Cardiac muscle cell (in vitro differentiated cells and primary cell): ENCODE data around the gene NDST4. TPM values are rescaled to one million over a fixed set of nuclear protein-coding genes. Genes with fewer than 3 reads are reported as not detected.

ENCODE experiments used
- DNase-seq, 2 donors: peaks; one replicate each; pipeline versions ENCODE4 v3.0.0 to v3.0.0-alpha.2; 2010 to 2017; ENCODE audit warnings: low read depth in 1 of 2, low spot score in 1 of 2
- H3K27ac ChIP-seq: fragments of 200-600 bp; sonication (generic); 2 replicates; pipeline ENCODE4 v1.5.1; 2016
- H3K27me3 ChIP-seq: fragments of 200-600 bp; sonication (generic); 2 replicates; pipeline ENCODE4 v1.6.0; 2016; ENCODE audit warnings: control low read depth
- H3K36me3 ChIP-seq: fragments of 200-600 bp; sonication (generic); 2 replicates; pipeline ENCODE4 v1.5.1; 2016; ENCODE audit warnings: control low read depth
- H3K4me1 ChIP-seq: fragments of 200-600 bp; sonication (generic); 2 replicates; pipeline ENCODE4 v1.8.1; 2017; ENCODE audit warnings: low read depth, mild to moderate bottlenecking, mixed run types
- H3K4me3 ChIP-seq: fragments of 200-600 bp; sonication (generic); 2 replicates; pipeline ENCODE4 v1.5.1; 2016; ENCODE audit warnings: mild to moderate bottlenecking
- H3K9me3 ChIP-seq: fragments of 200-600 bp; sonication (generic); 2 replicates; pipeline ENCODE4 v1.5.1; 2017; ENCODE audit warnings: low read depth, mild to moderate bottlenecking, control low read depth
- CTCF ChIP-seq: IDR thresholded peaks from 2 replicates; pipeline ENCODE4 v1.5.1; 2012; ENCODE audit warnings: low read depth, mild to moderate bottlenecking, low read length
- polyA plus RNA-seq: library from polyadenylated mRNA; unstranded; fragments of >200 nt; fragmentation: Nextera tagmentation; extraction: Ambion mirVana; gene quantifications from 2 replicates; pipeline ENCODE4 v1.2.1, GENCODE V29; 2016
- total RNA-seq: library from RNA; depleted of rRNA; stranded (reverse); fragments of >200 nt; gene quantifications from 2 replicates; pipeline ENCODE4 v1.2.3, GENCODE V29; 2016

Gene NDST4
- total and polyA plus RNA-seq, 2 experiments from 2014 or later, result not detected

GRCh38 chr4:115152081-115152480, 38.7 kb upstream of the NDST4 start:
- Histone ChIP-seq H3K4me1 (peaks cover 12% of the 10 kb centered on the region), H3K36me3 (no peaks in the 10 kb centered on the region), H3K9me3 (no peaks in the 10 kb centered on the region), H3K4me3 (no peak overlapping the region), H3K27ac (no peak overlapping the region), H3K27me3 (no peaks in the 10 kb centered on the region)
- TF ChIP-seq CTCF, result no peak
- DNase-seq, result no peak

GRCh38 chr4:115149106-115149505, 35.7 kb upstream of the NDST4 start:
- no peak overlapping the region for H3K27ac ChIP-seq
- DNase-seq, result no peak
- peaks cover 12% of the 10 kb centered on the region for H3K4me1 ChIP-seq
- no peaks in the 10 kb centered on the region for H3K36me3 ChIP-seq
- H3K27me3 ChIP-seq, result no peaks in the 10 kb centered on the region
- no peak for TF ChIP-seq CTCF
- H3K4me3 ChIP-seq, result no peak overlapping the region
- H3K9me3 ChIP-seq, result no peaks in the 10 kb centered on the region

- H3K27ac ChIP-seq, result no peak overlapping the region
- no peak for TF ChIP-seq CTCF
- no peaks in the 10 kb centered on the region for H3K9me3 ChIP-seq
- H3K27me3 ChIP-seq, result no peaks in the 10 kb centered on the region
- no peak for DNase-seq
- no peak overlapping the region for H3K4me3 ChIP-seq
- H3K4me1 ChIP-seq, result no peaks in the 10 kb centered on the region
- H3K36me3 ChIP-seq, result no peaks in the 10 kb centered on the region
These were observed 32.2 kb upstream of the NDST4 start for GRCh38 chr4:115145393-115146160.

- DNase-seq, result no peak
- Histone ChIP-seq H3K36me3 (no peaks in the 10 kb centered on the region), H3K27me3 (no peaks in the 10 kb centered on the region), H3K4me1 (no peaks in the 10 kb centered on the region), H3K9me3 (no peaks in the 10 kb centered on the region), H3K4me3 (no peak overlapping the region), H3K27ac (no peak overlapping the region)
- no peak for TF ChIP-seq CTCF
These were observed 14.6 kb upstream of the NDST4 start for GRCh38 chr4:115128037-115128436.

GRCh38 chr4:115126491-115126890, 13.1 kb upstream of the NDST4 start:
- H3K4me3 ChIP-seq, result no peak overlapping the region
- no peaks in the 10 kb centered on the region for H3K27me3 ChIP-seq
- peak in 1 of 2 donors; percentile 39 for DNase-seq
- H3K36me3 ChIP-seq, result no peaks in the 10 kb centered on the region
- no peak overlapping the region for H3K27ac ChIP-seq
- no peaks in the 10 kb centered on the region for H3K4me1 ChIP-seq
- no peaks in the 10 kb centered on the region for H3K9me3 ChIP-seq
- TF ChIP-seq CTCF, result no peak
